OCI-LY3 (cell line): ENCODE measurements around the gene TMEM101.

Experiments used
- EZH2phosphoT487 ChIP-seq: fragments of 200-600 bp; shearing (Covaris generic); IDR thresholded peaks from 2 replicates; pipeline ENCODE4 v1.6.1; 2018; ENCODE audit warnings: antibody characterized with exemption, mixed run types, low read depth
- TF ChIP-seq, protein P1 (sequence below): fragments of 200-600, 300-600 bp; sonication (generic); IDR thresholded peaks from 2 replicates; pipeline ENCODE4 v1.5.1; 2014; ENCODE audit warnings: antibody characterized with exemption, low read length, low read depth

DNA sequence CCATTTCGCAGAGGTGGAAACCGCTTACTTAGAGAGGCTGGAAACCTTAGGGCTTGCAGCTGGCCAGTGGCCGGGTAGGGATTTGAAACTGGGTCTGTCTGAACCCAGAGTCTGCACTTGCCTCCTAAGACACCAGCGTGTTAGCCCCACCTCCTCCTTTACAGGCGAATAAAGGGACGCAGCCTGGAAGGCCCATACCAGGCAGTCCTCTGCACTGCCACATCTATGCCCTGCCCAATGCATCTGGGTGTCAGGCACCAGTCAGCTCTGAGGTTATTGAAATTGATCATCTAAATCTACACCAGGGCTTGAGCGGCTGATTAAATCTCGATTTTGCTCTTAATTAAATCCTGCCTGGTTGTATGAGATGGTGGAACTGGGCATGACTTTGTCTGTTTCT lies 30.2 kb downstream of the TMEM101 start:
- TF ChIP-seq, protein P1, sequence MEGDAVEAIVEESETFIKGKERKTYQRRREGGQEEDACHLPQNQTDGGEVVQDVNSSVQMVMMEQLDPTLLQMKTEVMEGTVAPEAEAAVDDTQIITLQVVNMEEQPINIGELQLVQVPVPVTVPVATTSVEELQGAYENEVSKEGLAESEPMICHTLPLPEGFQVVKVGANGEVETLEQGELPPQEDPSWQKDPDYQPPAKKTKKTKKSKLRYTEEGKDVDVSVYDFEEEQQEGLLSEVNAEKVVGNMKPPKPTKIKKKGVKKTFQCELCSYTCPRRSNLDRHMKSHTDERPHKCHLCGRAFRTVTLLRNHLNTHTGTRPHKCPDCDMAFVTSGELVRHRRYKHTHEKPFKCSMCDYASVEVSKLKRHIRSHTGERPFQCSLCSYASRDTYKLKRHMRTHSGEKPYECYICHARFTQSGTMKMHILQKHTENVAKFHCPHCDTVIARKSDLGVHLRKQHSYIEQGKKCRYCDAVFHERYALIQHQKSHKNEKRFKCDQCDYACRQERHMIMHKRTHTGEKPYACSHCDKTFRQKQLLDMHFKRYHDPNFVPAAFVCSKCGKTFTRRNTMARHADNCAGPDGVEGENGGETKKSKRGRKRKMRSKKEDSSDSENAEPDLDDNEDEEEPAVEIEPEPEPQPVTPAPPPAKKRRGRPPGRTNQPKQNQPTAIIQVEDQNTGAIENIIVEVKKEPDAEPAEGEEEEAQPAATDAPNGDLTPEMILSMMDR: no peak
- TF ChIP-seq EZH2phosphoT487: no peak
